HEK293 (cell line): Measurements from ENCODE around the gene EMILIN1.

Experiments used
- BCL11B ChIP-seq: fragments of 450-650 bp; formaldehyde crosslinking; IDR thresholded peaks from 2 replicates; pipeline ENCODE4 v1.5.1; 2016; ENCODE audit warnings: low read depth, missing biosample characterization, missing genetic modification characterization
- GFI1B ChIP-seq: fragments of 450-650 bp; formaldehyde crosslinking; IDR thresholded peaks from 2 replicates; pipeline ENCODE4 v1.5.1; 2016; ENCODE audit warnings: missing biosample characterization, missing genetic modification characterization
- GLIS1 ChIP-seq: fragments of 450-650 bp; formaldehyde crosslinking; IDR thresholded peaks from 2 replicates; pipeline ENCODE4 v1.5.1; 2016; ENCODE audit warnings: missing biosample characterization, missing genetic modification characterization
- HOXC10 ChIP-seq: sonication (generic); formaldehyde crosslinking; IDR thresholded peaks from 2 replicates; pipeline ENCODE4 v1.8.1; 2023; ENCODE audit warnings: mild to moderate bottlenecking, missing genetic modification reagents
- OSR2 ChIP-seq: fragments of 450-650 bp; formaldehyde crosslinking; IDR thresholded peaks from 2 replicates; pipeline ENCODE4 v1.5.1; 2016; ENCODE audit warnings: missing biosample characterization, missing genetic modification characterization
- SP3 ChIP-seq: fragments of 450-650 bp; formaldehyde crosslinking; IDR thresholded peaks from 2 replicates; pipeline ENCODE4 v1.5.1; 2016; ENCODE audit warnings: missing biosample characterization, missing genetic modification characterization
- SP7 ChIP-seq: fragments of 450-650 bp; formaldehyde crosslinking; IDR thresholded peaks from 2 replicates; pipeline ENCODE4 v1.5.1; 2016; ENCODE audit warnings: missing biosample characterization, missing genetic modification characterization
- WT1 ChIP-seq: fragments of 450-650 bp; formaldehyde crosslinking; IDR thresholded peaks from 2 replicates; pipeline ENCODE4 v1.5.1; 2016; ENCODE audit warnings: missing biosample characterization, missing genetic modification characterization
- ZEB2 ChIP-seq: fragments of 450-650 bp; formaldehyde crosslinking; IDR thresholded peaks from 2 replicates; pipeline ENCODE4 v1.5.1; 2016; ENCODE audit warnings: missing biosample characterization, missing genetic modification characterization
- ZFP41 ChIP-seq: fragments of 450-650 bp; formaldehyde crosslinking; IDR thresholded peaks from 2 replicates; pipeline ENCODE4 v1.5.1; 2016; ENCODE audit warnings: missing biosample characterization, missing genetic modification characterization, borderline replicate concordance
- ZIC2 ChIP-seq: fragments of 450-650 bp; formaldehyde crosslinking; IDR thresholded peaks from 2 replicates; pipeline ENCODE4 v1.5.1; 2016; ENCODE audit warnings: missing biosample characterization, missing genetic modification characterization
- ZNF114 ChIP-seq: fragments of 450-650 bp; formaldehyde crosslinking; IDR thresholded peaks from 2 replicates; pipeline ENCODE4 v1.5.0; 2017; ENCODE audit warnings: missing biosample characterization, missing genetic modification characterization
- ZNF121 ChIP-seq: fragments of 450-650 bp; formaldehyde crosslinking; IDR thresholded peaks from 2 replicates; pipeline ENCODE4 v1.5.1; 2016; ENCODE audit warnings: missing biosample characterization, missing genetic modification characterization
- ZNF146 ChIP-seq: fragments of 450-650 bp; formaldehyde crosslinking; IDR thresholded peaks from 2 replicates; pipeline ENCODE4 v1.5.1; 2016; ENCODE audit warnings: missing biosample characterization, missing genetic modification characterization
- ZNF19 ChIP-seq: fragments of 450-650 bp; formaldehyde crosslinking; IDR thresholded peaks from 2 replicates; pipeline ENCODE4; 2016; ENCODE audit warnings: missing biosample characterization, missing genetic modification characterization, low read depth
- ZNF221 ChIP-seq: fragments of 450-650 bp; formaldehyde crosslinking; IDR thresholded peaks from 2 replicates; pipeline ENCODE4 v1.5.1; 2017; ENCODE audit warnings: missing biosample characterization, missing genetic modification characterization, borderline replicate concordance
- ZNF239 ChIP-seq: fragments of 450-650 bp; formaldehyde crosslinking; IDR thresholded peaks from 2 replicates; pipeline ENCODE4 v1.5.1; 2016; ENCODE audit warnings: missing biosample characterization, missing genetic modification characterization
- ZNF302 ChIP-seq: fragments of 450-650 bp; formaldehyde crosslinking; IDR thresholded peaks from 2 replicates; pipeline ENCODE4 v1.5.1; 2016; ENCODE audit warnings: missing biosample characterization, missing genetic modification characterization, low read depth
- ZNF394 ChIP-seq: fragments of 450-650 bp; formaldehyde crosslinking; IDR thresholded peaks from 2 replicates; pipeline ENCODE4 v1.5.1; 2016; ENCODE audit warnings: missing biosample characterization, missing genetic modification characterization, mild to moderate bottlenecking, moderate library complexity, borderline replicate concordance
- ZNF518A ChIP-seq: fragments of 450-650 bp; formaldehyde crosslinking; conservative IDR thresholded peaks from 2 replicates; pipeline ENCODE4 v1.5.1; 2016; ENCODE audit warnings: low read depth, missing biosample characterization, missing genetic modification characterization
- ZNF521 ChIP-seq: fragments of 450-650 bp; formaldehyde crosslinking; IDR thresholded peaks from 2 replicates; pipeline ENCODE4 v1.5.1; 2017; ENCODE audit warnings: missing biosample characterization, mild to moderate bottlenecking, missing genetic modification characterization
- ZNF548 ChIP-seq: fragments of 450-650 bp; formaldehyde crosslinking; IDR thresholded peaks from 2 replicates; pipeline ENCODE4 v1.5.1; 2016; ENCODE audit warnings: missing biosample characterization, missing genetic modification characterization
- ZNF555 ChIP-seq: fragments of 450-650 bp; formaldehyde crosslinking; conservative IDR thresholded peaks from 2 replicates; pipeline ENCODE4 v1.5.1; 2017; ENCODE audit warnings: missing biosample characterization, mild to moderate bottlenecking, missing genetic modification characterization, inconsistent platforms
- ZNF600 ChIP-seq: fragments of 450-650 bp; formaldehyde crosslinking; IDR thresholded peaks from 2 replicates; pipeline ENCODE4 v1.5.1; 2016; ENCODE audit warnings: missing biosample characterization, missing genetic modification characterization
- ZNF629 ChIP-seq: fragments of 450-650 bp; formaldehyde crosslinking; IDR thresholded peaks from 2 replicates; pipeline ENCODE4 v1.5.1; 2017; ENCODE audit warnings: missing biosample characterization, missing genetic modification characterization
- ZNF677 ChIP-seq: fragments of 450-650 bp; IDR thresholded peaks from 2 replicates; pipeline ENCODE4 v1.5.0; 2018; ENCODE audit warnings: missing biosample characterization, mild to moderate bottlenecking, missing genetic modification characterization, moderate library complexity
- ZNF704 ChIP-seq: fragments of 450-650 bp; formaldehyde crosslinking; IDR thresholded peaks from 2 replicates; pipeline ENCODE4 v1.5.1; 2016; ENCODE audit warnings: missing biosample characterization, missing genetic modification characterization
- ZNF768 ChIP-seq: fragments of 450-650 bp; formaldehyde crosslinking; IDR thresholded peaks from 2 replicates; pipeline ENCODE4 v1.5.1; 2018; ENCODE audit warnings: missing biosample characterization, mild to moderate bottlenecking, missing genetic modification characterization
- ZNF785 ChIP-seq: fragments of 450-650 bp; formaldehyde crosslinking; IDR thresholded peaks from 2 replicates; pipeline ENCODE4 v1.5.1; 2016; ENCODE audit warnings: missing biosample characterization, missing genetic modification characterization
- ZSCAN16 ChIP-seq: fragments of 450-650 bp; formaldehyde crosslinking; IDR thresholded peaks from 2 replicates; pipeline ENCODE4 v1.5.1; 2016; ENCODE audit warnings: missing biosample characterization, missing genetic modification characterization
- ZSCAN23 ChIP-seq: fragments of 450-650 bp; formaldehyde crosslinking; IDR thresholded peaks from 2 replicates; pipeline ENCODE4 v1.5.1; 2016; ENCODE audit warnings: missing biosample characterization, missing genetic modification characterization
- ZSCAN5A ChIP-seq: fragments of 450-650 bp; formaldehyde crosslinking; IDR thresholded peaks from 2 replicates; pipeline ENCODE4 v1.5.1; 2016; ENCODE audit warnings: missing biosample characterization, missing genetic modification characterization
- TF ChIP-seq, protein P1 (sequence below): fragments of 450-650 bp; formaldehyde crosslinking; IDR thresholded peaks from 2 replicates; pipeline ENCODE4 v1.5.1; 2016; ENCODE audit warnings: missing biosample characterization, missing genetic modification characterization, low read depth

EMILIN1 gene

GRCh38 chr2:27086090-27086723, 7.8 kb downstream of the EMILIN1 start (continued):
- no peak for TF ChIP-seq ZSCAN5A
- no peak for TF ChIP-seq BCL11B (tag by site-specific recombination)
- no peak for TF ChIP-seq SP7 (tag by site-specific recombination)
- no peak for TF ChIP-seq ZNF629 (tag by site-specific recombination)
- 0 out of 2 replicates have a peak, but pooled peaks have one; percentile 55 for TF ChIP-seq HOXC10
- TF ChIP-seq ZNF521 (tag by site-specific recombination): no peak
- no peak for TF ChIP-seq ZSCAN16 (tag by site-specific recombination)
- no peak for TF ChIP-seq ZSCAN23 (tag by site-specific recombination)
- no peak for TF ChIP-seq GLIS1 (tag by site-specific recombination)
- no peak for TF ChIP-seq ZEB2 (tag by site-specific recombination)
- TF ChIP-seq GFI1B: no peak
- no peak for TF ChIP-seq WT1 (tag by site-specific recombination)
- no peak for TF ChIP-seq ZNF221
- TF ChIP-seq ZNF704 (tag by site-specific recombination): no peak
- TF ChIP-seq ZNF518A (tag by site-specific recombination): no peak
- TF ChIP-seq ZFP41 (tag by site-specific recombination): no peak
- no peak for TF ChIP-seq SP3
- TF ChIP-seq, protein P1, sequence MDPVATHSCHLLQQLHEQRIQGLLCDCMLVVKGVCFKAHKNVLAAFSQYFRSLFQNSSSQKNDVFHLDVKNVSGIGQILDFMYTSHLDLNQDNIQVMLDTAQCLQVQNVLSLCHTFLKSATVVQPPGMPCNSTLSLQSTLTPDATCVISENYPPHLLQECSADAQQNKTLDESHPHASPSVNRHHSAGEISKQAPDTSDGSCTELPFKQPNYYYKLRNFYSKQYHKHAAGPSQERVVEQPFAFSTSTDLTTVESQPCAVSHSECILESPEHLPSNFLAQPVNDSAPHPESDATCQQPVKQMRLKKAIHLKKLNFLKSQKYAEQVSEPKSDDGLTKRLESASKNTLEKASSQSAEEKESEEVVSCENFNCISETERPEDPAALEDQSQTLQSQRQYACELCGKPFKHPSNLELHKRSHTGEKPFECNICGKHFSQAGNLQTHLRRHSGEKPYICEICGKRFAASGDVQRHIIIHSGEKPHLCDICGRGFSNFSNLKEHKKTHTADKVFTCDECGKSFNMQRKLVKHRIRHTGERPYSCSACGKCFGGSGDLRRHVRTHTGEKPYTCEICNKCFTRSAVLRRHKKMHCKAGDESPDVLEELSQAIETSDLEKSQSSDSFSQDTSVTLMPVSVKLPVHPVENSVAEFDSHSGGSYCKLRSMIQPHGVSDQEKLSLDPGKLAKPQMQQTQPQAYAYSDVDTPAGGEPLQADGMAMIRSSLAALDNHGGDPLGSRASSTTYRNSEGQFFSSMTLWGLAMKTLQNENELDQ (tag by site-specific recombination): no peak
- TF ChIP-seq ZNF555: no peak
- TF ChIP-seq OSR2: no peak
- no peak for TF ChIP-seq ZIC2 (tag by site-specific recombination)
- TF ChIP-seq ZNF785 (tag by site-specific recombination): no peak
- no peak for TF ChIP-seq ZNF600 (tag by site-specific recombination)
- no peak for TF ChIP-seq ZNF768 (tag by site-specific recombination)
- TF ChIP-seq ZNF146 (tag by site-specific recombination): no peak
- no peak for TF ChIP-seq ZNF302 (tag by site-specific recombination)
- TF ChIP-seq ZNF114 (tag by site-specific recombination): no peak
- TF ChIP-seq ZNF239: no peak
- TF ChIP-seq ZNF394 (tag by site-specific recombination): no peak
- no peak for TF ChIP-seq ZNF19 (tag by site-specific recombination)
- no peak for TF ChIP-seq ZNF121 (tag by site-specific recombination)
- TF ChIP-seq ZNF548 (tag by site-specific recombination): no peak
- TF ChIP-seq ZNF677: no peak
